Spleen (tissue), 7 donors: Measurements from ENCODE around the gene TFB2M.

Experiments
- POLR2AphosphoS5 ChIP-seq, 3 donors: sonication (generic); formaldehyde crosslinking; IDR thresholded peaks; one replicate each; pipeline ENCODE4 v1.5.1; 2017; ENCODE audit warnings: antibody characterized with exemption in 3 of 3
- TF ChIP-seq, protein P1 (sequence below), 11 experiments: fragments of 200-600 bp in 7 of 11; fragments of 450-650 bp in 4 of 11; sonication (generic) in 4 of 11; IDR thresholded peaks in 8 of 11; conservative IDR thresholded peaks in 3 of 11; 1 replicate in 7 of 11; 2 replicates in 4 of 11; pipeline versions ENCODE4 v1.4.0 to v1.8.0; 2016 to 2021; ENCODE audit warnings: antibody characterized with exemption in 11 of 11, inconsistent platforms in 4 of 11, mild to moderate bottlenecking in 1 of 11
- donor health status: DM: no; HTN: no; CAD: no; lungs with moderate emphysema.
- donor health status: DM: no; HTN: no; CAD: no.
- donor health status: DM: no; HTN: no; CAD: no.

- TF ChIP-seq, protein P1, sequence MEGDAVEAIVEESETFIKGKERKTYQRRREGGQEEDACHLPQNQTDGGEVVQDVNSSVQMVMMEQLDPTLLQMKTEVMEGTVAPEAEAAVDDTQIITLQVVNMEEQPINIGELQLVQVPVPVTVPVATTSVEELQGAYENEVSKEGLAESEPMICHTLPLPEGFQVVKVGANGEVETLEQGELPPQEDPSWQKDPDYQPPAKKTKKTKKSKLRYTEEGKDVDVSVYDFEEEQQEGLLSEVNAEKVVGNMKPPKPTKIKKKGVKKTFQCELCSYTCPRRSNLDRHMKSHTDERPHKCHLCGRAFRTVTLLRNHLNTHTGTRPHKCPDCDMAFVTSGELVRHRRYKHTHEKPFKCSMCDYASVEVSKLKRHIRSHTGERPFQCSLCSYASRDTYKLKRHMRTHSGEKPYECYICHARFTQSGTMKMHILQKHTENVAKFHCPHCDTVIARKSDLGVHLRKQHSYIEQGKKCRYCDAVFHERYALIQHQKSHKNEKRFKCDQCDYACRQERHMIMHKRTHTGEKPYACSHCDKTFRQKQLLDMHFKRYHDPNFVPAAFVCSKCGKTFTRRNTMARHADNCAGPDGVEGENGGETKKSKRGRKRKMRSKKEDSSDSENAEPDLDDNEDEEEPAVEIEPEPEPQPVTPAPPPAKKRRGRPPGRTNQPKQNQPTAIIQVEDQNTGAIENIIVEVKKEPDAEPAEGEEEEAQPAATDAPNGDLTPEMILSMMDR (IDR thresholded peaks at IDR 0.05 in 8 of 11, conservative IDR thresholded peaks at IDR 0.05 in 3 of 11): no peak
- TF ChIP-seq POLR2AphosphoS5 (IDR thresholded peaks at IDR 0.05): no peak
Measured at GRCh38 chr1:246588159-246588721, 22.2 kb upstream of the TFB2M start.
